ENCODE measurements around the gene ESRRA.
"Not testable (repeated sequence)": the region's sequence is repeated elsewhere in the genome, so short reads cannot be mapped to it uniquely, and the experiment has no call there.

The ESRRA gene

GRCh38 chr11:64292460-64293254, 12.7 kb upstream of the ESRRA start:
- no peak for DNase-seq

- no peak for DNase-seq
Measured at GRCh38 chr11:64294774-64295173, 10.6 kb upstream of the ESRRA start.

GRCh38 chr11:64295760-64296159, 9.6 kb upstream of the ESRRA start:
- no peak for DNase-seq

- DNase-seq = no peak
Measured at GRCh38 chr11:64296236-64296635, 9.1 kb upstream of the ESRRA start.

GRCh38 chr11:64296830-64297698, 8.3 kb upstream of the ESRRA start:
- no peak for DNase-seq

GRCh38 chr11:64297699-64298358, 7.5 kb upstream of the ESRRA start:
- DNase-seq = no peak

GRCh38 chr11:64298966-64299846, 6.1 kb upstream of the ESRRA start:
- DNase-seq = no peak

GRCh38 chr11:64299847-64300648, 5.3 kb upstream of the ESRRA start, which contains the start of gene CATSPERZ:
TSS of gene CATSPERZ (plus strand) at chr11:64300358. CDS start at chr11:64300411, 53 bp downstream.
- peak; percentile 72 for DNase-seq

GRCh38 chr11:64303109-64304031, 2.0 kb upstream of the ESRRA start:
- no peak for DNase-seq

GRCh38 chr11:64304032-64304315, 1.4 kb upstream of the ESRRA start:
- DNase-seq = no peak

GRCh38 chr11:64304316-64305072, 830 bp upstream of the ESRRA start:
- DNase-seq = peak; percentile 98

GRCh38 chr11:64305691-64306562, 603 bp downstream of the ESRRA start:
- peak; percentile 90 for DNase-seq

- no peak for DNase-seq
Measured at GRCh38 chr11:64306563-64306875, 1.2 kb downstream of the ESRRA start.

GRCh38 chr11:64306876-64307622, 1.7 kb downstream of the ESRRA start:
- no peak for DNase-seq

GRCh38 chr11:64307795-64308194, 2.5 kb downstream of the ESRRA start:
- DNase-seq = not testable (repeated sequence)

- no peak for DNase-seq
Measured at GRCh38 chr11:64312947-64313346, 7.6 kb downstream of the ESRRA start.

GRCh38 chr11:64313491-64314145, 8.3 kb downstream of the ESRRA start:
- no peak for DNase-seq

All from activated effector memory CD4-positive, alpha-beta T cell treated with anti-CD3 and anti-CD28 coated beads, Interleukin-2, amount 50 U/mL, for 16 hours (primary cell).